Testis (tissue), 3 donors: ENCODE measurements around the gene EEF1A2. TPM values are rescaled to one million over a fixed set of nuclear protein-coding genes. Genes with fewer than 3 reads are reported as not detected.

ENCODE experiments used
- DNase-seq: peaks from one replicate; pipeline ENCODE4 v3.0.0-alpha.2; 2019
- H3K27ac ChIP-seq, 2 donors: fragments of 200-600 bp; sonication (generic); one replicate each; pipeline ENCODE4 v1.5.1; 2019
- H3K27me3 ChIP-seq: fragments of 200-600 bp; sonication (generic); one replicate; pipeline ENCODE4 v1.5.1; 2019
- H3K36me3 ChIP-seq: fragments of 200-600 bp; sonication (generic); one replicate; pipeline ENCODE4 v1.5.1; 2017; ENCODE audit warnings: low read depth; ENCODE audit errors: missing control alignments
- H3K4me1 ChIP-seq: fragments of 200-600 bp; sonication (generic); one replicate; pipeline ENCODE4 v1.5.1; 2019
- H3K4me3 ChIP-seq, 2 donors: fragments of 200-600 bp; sonication (generic); one replicate each; pipeline ENCODE4 v1.5.1; 2017 to 2019
- H3K9me3 ChIP-seq: fragments of 200-600 bp; sonication (generic); one replicate; pipeline ENCODE4 v1.5.1; 2017
- POLR2A ChIP-seq: fragments of 450-650 bp; IDR thresholded peaks from one replicate; pipeline ENCODE4 v1.6.1; 2017; ENCODE audit warnings: antibody characterized with exemption, mild to moderate bottlenecking, moderate library complexity
- WGBS, 2 donors: methylation state at CpG; one replicate each; pipeline ENCODE4 v1.1.5; 2018; 5-methylcytosine and 5-hydroxymethylcytosine counted together
- intact Hi-C: fragments of 100-400 bp; cut with DNase I; formaldehyde crosslinking; loops from one replicate; pipeline ENCODE4 v1.15.1; 2023; ENCODE audit warnings: low total_unique reads
- polyA plus RNA-seq: library from polyadenylated mRNA; stranded (reverse); fragments of 350-450 nt; fragmentation: Illumina TruSeq; extraction: RNeasy Lipid Tissue Mini Kit (QIAGEN cat#74804); gene quantifications from one replicate; pipeline ENCODE4 v1.2.3, GENCODE V29; 2014; ENCODE audit warnings: low read depth, low replicate concordance; ENCODE audit not compliant: insufficient read depth
- total RNA-seq, 2 donors: library from RNA; depleted of rRNA; stranded (reverse); fragments of >200 nt; gene quantifications; one replicate each; pipeline ENCODE4 v1.2.3, GENCODE V29; 2016
- TF ChIP-seq, protein P1 (sequence below), 3 experiments: fragments of 450-650 bp in 2 of 3; fragments of 200-600 bp in 1 of 3; sonication (generic) in 1 of 3; IDR thresholded peaks; one replicate each; pipeline ENCODE4 v1.5.1; 2016 to 2019; ENCODE audit warnings: antibody characterized with exemption in 3 of 3, mild to moderate bottlenecking in 2 of 3, moderate library complexity in 1 of 3

Gene EEF1A2
- total and polyA plus RNA-seq, 3 donors from 2014 or later = 9.8 to 19.1 (median 15.9) TPM

DNA sequence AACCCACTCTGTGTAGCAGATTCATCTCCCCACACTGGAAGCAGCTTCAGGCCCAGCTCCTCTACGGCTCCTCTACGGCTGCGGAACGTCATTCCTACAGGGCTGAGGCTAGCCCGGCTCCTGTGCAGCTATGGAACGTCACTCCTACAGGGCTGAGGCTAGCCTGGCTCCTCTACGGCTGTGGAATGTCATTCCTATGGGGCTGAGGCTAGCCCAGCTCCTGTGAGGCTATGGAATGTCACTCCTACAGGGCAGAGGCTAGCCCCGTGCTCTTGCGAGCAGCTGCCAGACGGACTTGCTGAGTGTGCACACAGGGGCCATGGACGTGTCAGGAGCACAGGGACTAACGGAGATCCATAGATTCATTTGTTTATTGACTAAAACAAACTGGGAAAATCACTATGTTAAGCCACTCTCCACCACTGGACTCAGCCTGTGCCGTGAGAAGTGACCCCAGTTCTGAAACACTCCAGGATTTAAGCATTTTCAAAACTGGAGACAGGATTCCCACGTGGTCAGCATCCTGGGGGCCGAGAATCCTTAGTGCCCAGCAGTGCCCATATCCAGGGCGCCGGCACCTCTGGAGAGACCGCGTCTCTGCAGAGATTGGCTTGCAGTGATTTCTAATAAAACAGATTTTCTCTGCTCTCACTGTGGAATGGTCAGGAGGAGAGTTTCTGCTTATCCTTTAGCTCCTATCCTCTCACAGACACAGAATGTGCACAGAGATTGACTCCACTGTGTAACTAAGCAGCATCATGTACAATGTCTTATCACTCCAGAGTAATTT is 31.4 kb downstream of the EEF1A2 start:
- intact Hi-C loops = no loop called here
- WGBS, 2 donors = 80 to 81% methylated on average over 19 of the region's 19 CpGs
- H3K4me3 ChIP-seq = no peak overlapping the region
- no peaks in the 10 kb centered on the region for H3K27me3 ChIP-seq
- H3K9me3 ChIP-seq = no peaks in the 10 kb centered on the region
- no peaks in the 10 kb centered on the region for H3K36me3 ChIP-seq
- H3K4me1 ChIP-seq = no peaks in the 10 kb centered on the region
- DNase-seq = no peak
- TF ChIP-seq, protein P1, sequence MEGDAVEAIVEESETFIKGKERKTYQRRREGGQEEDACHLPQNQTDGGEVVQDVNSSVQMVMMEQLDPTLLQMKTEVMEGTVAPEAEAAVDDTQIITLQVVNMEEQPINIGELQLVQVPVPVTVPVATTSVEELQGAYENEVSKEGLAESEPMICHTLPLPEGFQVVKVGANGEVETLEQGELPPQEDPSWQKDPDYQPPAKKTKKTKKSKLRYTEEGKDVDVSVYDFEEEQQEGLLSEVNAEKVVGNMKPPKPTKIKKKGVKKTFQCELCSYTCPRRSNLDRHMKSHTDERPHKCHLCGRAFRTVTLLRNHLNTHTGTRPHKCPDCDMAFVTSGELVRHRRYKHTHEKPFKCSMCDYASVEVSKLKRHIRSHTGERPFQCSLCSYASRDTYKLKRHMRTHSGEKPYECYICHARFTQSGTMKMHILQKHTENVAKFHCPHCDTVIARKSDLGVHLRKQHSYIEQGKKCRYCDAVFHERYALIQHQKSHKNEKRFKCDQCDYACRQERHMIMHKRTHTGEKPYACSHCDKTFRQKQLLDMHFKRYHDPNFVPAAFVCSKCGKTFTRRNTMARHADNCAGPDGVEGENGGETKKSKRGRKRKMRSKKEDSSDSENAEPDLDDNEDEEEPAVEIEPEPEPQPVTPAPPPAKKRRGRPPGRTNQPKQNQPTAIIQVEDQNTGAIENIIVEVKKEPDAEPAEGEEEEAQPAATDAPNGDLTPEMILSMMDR (IDR thresholded peaks at IDR 0.05) = no peak
- TF ChIP-seq POLR2A = no peak
- no peak overlapping the region for H3K27ac ChIP-seq

DNA sequence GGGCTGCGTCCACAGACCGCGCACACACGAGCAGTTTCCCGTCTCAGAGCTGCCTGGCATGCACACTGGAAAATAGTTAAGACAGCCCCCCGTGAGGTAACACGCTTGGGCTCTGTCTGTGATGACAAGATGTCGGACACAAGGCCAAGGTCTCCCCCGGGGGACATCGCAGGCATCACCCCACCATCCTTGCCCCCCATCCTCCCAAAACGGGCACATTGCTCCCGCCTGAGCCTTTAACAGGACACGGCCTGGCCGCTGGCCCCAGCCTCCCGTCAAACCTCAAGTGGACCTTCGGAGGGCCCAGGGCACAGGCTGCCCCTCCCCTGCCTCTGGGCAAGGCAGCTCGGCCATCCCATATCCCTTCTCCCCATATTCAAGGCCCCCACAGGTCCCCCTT is 32.0 kb downstream of the EEF1A2 start:
- no peaks in the 10 kb centered on the region for H3K4me1 ChIP-seq
- H3K36me3 ChIP-seq = no peaks in the 10 kb centered on the region
- H3K4me3 ChIP-seq = no peak overlapping the region
- no peak for DNase-seq
- H3K27me3 ChIP-seq = no peaks in the 10 kb centered on the region
- intact Hi-C loops = no loop called here
- WGBS, 2 donors = 84 to 88% methylated on average over 17 of the region's 17 CpGs
- no peaks in the 10 kb centered on the region for H3K9me3 ChIP-seq
- no peak overlapping the region for H3K27ac ChIP-seq
- no peak for TF ChIP-seq POLR2A
- TF ChIP-seq, protein P1 (IDR thresholded peaks at IDR 0.05) = no peak

DNA sequence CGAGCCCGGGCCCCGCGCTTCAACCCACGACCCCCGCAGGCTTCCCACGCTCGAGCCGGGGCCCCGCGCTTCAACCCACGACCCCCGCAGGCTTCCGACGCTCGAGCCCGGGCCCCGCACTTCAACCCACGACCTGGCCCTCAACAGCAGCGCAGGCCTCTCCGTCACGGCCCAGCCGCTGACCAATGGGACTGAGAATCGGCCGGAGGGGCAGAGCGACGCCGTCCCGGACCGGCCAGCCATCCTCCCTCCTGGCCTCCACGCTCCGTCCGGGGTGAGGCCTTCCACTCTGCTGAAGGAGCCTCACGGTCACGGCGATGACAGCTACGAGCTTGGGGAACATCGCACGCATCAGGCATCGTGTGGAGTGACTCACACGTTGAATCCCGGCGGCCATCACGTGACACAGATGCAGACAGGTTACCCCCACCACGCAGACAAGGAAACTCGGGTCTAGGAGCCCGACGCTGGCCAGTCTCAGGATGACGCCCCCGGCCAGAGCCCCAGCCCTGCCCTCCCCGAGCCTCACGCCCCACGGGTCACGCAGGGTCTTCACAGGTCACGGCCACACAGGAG is 32.5 kb downstream of the EEF1A2 start:
- Histone ChIP-seq H3K27ac (no peak overlapping the region), H3K36me3 (no peaks in the 10 kb centered on the region), H3K4me1 (no peaks in the 10 kb centered on the region), H3K27me3 (no peaks in the 10 kb centered on the region), H3K9me3 (no peaks in the 10 kb centered on the region), H3K4me3 (no peak overlapping the region)
- intact Hi-C loops = no loop called here
- no peak for TF ChIP-seq POLR2A
- TF ChIP-seq, protein P1 (IDR thresholded peaks at IDR 0.05) = no peak
- no peak for DNase-seq
- WGBS, 2 donors = 79 to 84% methylated on average over 43 to 55 of the region's 55 CpGs

DNA sequence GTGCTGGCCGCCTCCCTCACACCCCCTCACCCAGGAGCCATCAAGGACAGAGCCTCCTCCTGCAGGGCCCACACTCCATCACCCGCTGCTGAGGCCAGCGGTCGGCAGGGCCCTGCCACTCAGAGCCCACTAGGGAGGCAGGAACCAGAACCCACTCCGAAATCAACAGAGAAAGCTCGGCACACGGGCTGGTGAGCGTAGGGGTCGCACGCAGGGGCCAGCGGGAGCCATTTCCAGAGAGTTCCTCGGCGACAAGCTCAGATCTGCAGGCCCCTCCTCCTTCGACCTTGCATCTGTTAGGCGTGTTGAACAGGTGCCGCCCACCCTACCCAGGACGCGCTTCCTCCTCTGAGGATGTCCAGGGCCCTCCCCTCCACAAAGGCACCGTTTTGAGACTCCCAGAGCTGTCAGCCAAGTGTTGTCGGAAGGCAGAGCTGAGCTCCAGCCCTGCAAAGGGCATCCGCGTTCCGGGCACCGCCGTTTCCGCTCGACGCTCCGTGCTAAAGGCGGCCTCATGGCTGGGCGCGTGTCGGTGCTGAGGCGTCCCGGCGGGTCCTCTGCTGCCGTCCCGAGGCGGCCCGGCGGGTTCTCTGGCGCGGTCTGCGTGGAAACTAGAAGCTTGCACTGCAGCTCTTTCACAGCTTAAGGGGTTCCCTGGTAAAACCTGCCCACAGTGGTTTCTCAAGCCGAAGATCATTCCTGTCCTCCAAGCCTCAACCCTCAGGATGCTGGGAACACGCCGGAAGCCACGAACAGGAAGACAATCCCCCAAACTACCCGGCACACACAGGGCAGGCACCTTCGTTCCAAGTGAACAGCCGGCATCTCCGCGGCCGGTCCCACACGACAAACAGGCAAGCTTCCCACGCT is 33.3 kb downstream of the EEF1A2 start:
- H3K27ac ChIP-seq = no peak overlapping the region
- intact Hi-C loops = no loop called here
- no peaks in the 10 kb centered on the region for H3K9me3 ChIP-seq
- no peaks in the 10 kb centered on the region for H3K4me1 ChIP-seq
- TF ChIP-seq, protein P1 (IDR thresholded peaks at IDR 0.05) = no peak
- no peak for TF ChIP-seq POLR2A
- no peaks in the 10 kb centered on the region for H3K36me3 ChIP-seq
- WGBS, 2 donors = 72 to 86% methylated on average over 42 to 56 of the region's 56 CpGs
- no peak for DNase-seq
- no peak overlapping the region for H3K4me3 ChIP-seq
- no peaks in the 10 kb centered on the region for H3K27me3 ChIP-seq
